Upper lobe of right lung (tissue), 1 donor: ENCODE results near the gene CAPN7. TPM values are rescaled to one million over a fixed set of nuclear protein-coding genes. Genes with fewer than 3 reads are reported as not detected.
A peak's percentile ranks its signal among the peaks of the same experiment; 100 is the strongest.

Experiments
- ATAC-seq: fragments of 200-7000 bp; cut with Tn5 transposase; one replicate; pipeline ENCODE4 v1.9.1; 2020; ENCODE audit warnings: mild to moderate bottlenecking, moderate library complexity
- DNase-seq: peaks from one replicate; pipeline ENCODE4 v3.0.0-alpha.2; 2020
- H3K27ac ChIP-seq: fragments of 200-600 bp; one replicate; pipeline ENCODE4 v1.8.0; 2022
- H3K27me3 ChIP-seq: fragments of 200-600 bp; one replicate; pipeline ENCODE4 v1.8.0; 2022; ENCODE audit warnings: mild to moderate bottlenecking
- H3K36me3 ChIP-seq: fragments of 200-600 bp; one replicate; pipeline ENCODE4 v1.8.0; 2022
- H3K4me1 ChIP-seq: fragments of 200-600 bp; one replicate; pipeline ENCODE4 v1.8.0; 2022
- H3K4me3 ChIP-seq: fragments of 200-600 bp; one replicate; pipeline ENCODE4 v1.8.0; 2022; ENCODE audit warnings: mild to moderate bottlenecking
- H3K9me3 ChIP-seq: fragments of 200-600 bp; one replicate; pipeline ENCODE4 v1.8.0; 2022
- intact Hi-C: fragments of 100-400 bp; cut with DNase I; formaldehyde crosslinking; loops from one replicate; pipeline ENCODE4 v1.11.0; 2022
- total RNA-seq: library from RNA; stranded (reverse); fragmentation: NEBNext Ultra II Directional; extraction: Animal tissue kit (Norgen Biotek cat#: 25700); gene quantifications from one replicate; pipeline ENCODE4 v1.2.1, GENCODE V29; 2021
- TF ChIP-seq, protein P1 (sequence below): fragments of 200-600 bp; IDR thresholded peaks from one replicate; pipeline ENCODE4 v1.8.0; 2022; ENCODE audit warnings: antibody characterized with exemption
- donor health status: DM: no; HTN: yes; CAD: no; lungs with severe emphysema.

The CAPN7 gene
- total RNA-seq, 1 donor from 2014 or later, result 45.1 TPM

- H3K4me3 ChIP-seq, result no peak overlapping the region
- TF ChIP-seq, protein P1, sequence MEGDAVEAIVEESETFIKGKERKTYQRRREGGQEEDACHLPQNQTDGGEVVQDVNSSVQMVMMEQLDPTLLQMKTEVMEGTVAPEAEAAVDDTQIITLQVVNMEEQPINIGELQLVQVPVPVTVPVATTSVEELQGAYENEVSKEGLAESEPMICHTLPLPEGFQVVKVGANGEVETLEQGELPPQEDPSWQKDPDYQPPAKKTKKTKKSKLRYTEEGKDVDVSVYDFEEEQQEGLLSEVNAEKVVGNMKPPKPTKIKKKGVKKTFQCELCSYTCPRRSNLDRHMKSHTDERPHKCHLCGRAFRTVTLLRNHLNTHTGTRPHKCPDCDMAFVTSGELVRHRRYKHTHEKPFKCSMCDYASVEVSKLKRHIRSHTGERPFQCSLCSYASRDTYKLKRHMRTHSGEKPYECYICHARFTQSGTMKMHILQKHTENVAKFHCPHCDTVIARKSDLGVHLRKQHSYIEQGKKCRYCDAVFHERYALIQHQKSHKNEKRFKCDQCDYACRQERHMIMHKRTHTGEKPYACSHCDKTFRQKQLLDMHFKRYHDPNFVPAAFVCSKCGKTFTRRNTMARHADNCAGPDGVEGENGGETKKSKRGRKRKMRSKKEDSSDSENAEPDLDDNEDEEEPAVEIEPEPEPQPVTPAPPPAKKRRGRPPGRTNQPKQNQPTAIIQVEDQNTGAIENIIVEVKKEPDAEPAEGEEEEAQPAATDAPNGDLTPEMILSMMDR, result no peak
- peaks cover 7% of the 10 kb centered on the region for H3K4me1 ChIP-seq
- H3K36me3 ChIP-seq, result peaks cover 85% of the 10 kb centered on the region
- intact Hi-C loops, result no loop called here
- H3K27ac ChIP-seq, result no peak overlapping the region
- H3K9me3 ChIP-seq, result no peaks in the 10 kb centered on the region
- no peaks in the 10 kb centered on the region for H3K27me3 ChIP-seq
- ATAC-seq (no peak), DNase-seq (no peak)
These were observed 9.9 kb downstream of the CAPN7 start for GRCh38 chr3:15215996-15216395.

GRCh38 chr3:15216501-15216900, 10.5 kb downstream of the CAPN7 start:
- H3K4me1 ChIP-seq, result peaks cover 7% of the 10 kb centered on the region
- peaks cover 85% of the 10 kb centered on the region for H3K36me3 ChIP-seq
- DNase-seq (no peak), ATAC-seq (no peak)
- no peaks in the 10 kb centered on the region for H3K9me3 ChIP-seq
- intact Hi-C loops, result no loop called here
- H3K4me3 ChIP-seq, result no peak overlapping the region
- no peak overlapping the region for H3K27ac ChIP-seq
- H3K27me3 ChIP-seq, result no peaks in the 10 kb centered on the region
- TF ChIP-seq, protein P1, result no peak

DNA sequence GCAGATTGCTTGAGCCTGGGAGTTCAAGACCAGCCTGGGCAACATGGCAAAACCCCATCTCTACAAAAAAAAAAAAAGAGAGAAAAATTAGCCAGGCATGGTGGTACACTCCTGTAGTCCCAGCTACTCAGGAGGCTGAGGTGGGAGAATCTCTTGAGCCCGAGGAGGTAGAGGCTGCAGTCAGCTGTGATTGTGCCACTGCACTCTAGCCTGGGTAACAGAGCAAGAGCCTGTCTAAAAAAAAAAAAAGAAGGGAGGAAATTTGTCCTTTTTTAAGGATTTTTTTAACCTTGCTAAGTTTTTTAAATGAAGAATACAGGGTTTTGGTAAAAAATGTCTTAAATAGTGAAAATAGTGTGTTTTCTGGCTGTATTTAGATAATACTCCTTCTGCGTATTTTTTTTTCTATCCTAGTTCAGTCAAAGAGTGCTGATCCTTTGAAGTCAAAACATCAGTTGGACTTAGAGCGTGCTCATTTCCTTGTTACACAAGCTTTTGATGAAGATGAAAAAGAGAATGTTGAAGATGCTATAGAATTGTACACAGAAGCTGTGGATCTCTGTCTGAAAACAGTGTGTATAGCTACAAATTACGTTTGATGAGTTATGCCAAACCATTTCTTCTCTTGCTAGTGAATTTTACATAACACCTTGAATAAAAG, 11.1 kb downstream of the CAPN7 start:
- intact Hi-C loops, result no loop called here
- TF ChIP-seq, protein P1, result no peak
- DNase-seq (no peak), ATAC-seq (no peak)
- Histone ChIP-seq H3K27ac (no peak overlapping the region), H3K4me3 (no peak overlapping the region), H3K36me3 (peaks cover 85% of the 10 kb centered on the region), H3K27me3 (no peaks in the 10 kb centered on the region), H3K9me3 (no peaks in the 10 kb centered on the region), H3K4me1 (peaks cover 7% of the 10 kb centered on the region)

DNA sequence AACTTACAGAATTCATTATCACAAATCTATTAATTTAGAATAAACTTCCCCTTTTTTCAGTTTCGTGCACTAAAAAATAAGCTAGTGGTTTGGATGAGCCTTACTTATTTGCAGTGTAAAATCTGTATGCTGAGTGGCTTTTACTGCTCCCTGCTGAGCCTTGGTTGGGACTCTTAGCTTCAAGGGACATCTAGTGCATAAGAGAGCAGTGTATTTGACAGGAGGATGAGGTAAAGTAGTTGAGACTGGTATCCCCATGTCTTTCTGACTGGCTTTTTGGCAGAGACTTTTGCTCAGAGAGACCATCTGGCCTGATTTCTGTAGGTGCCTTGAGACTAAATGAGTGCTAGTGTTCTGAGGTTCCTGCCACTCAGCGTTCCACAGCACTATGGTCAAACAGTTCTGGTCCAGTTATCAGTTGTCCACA, 11.8 kb downstream of the CAPN7 start:
- intact Hi-C loops, result no loop called here
- H3K36me3 ChIP-seq, result peaks cover 85% of the 10 kb centered on the region
- ATAC-seq (peak; percentile 47), DNase-seq (no peak)
- TF ChIP-seq, protein P1, result no peak
- no peaks in the 10 kb centered on the region for H3K9me3 ChIP-seq
- no peak overlapping the region for H3K27ac ChIP-seq
- H3K4me1 ChIP-seq, result peaks cover 7% of the 10 kb centered on the region
- H3K27me3 ChIP-seq, result no peaks in the 10 kb centered on the region
- H3K4me3 ChIP-seq, result no peak overlapping the region

- Histone ChIP-seq H3K27me3 (no peaks in the 10 kb centered on the region), H3K4me1 (peaks cover 7% of the 10 kb centered on the region), H3K4me3 (no peak overlapping the region), H3K27ac (no peak overlapping the region), H3K36me3 (peaks cover 86% of the 10 kb centered on the region), H3K9me3 (no peaks in the 10 kb centered on the region)
- intact Hi-C loops, result no loop called here
- TF ChIP-seq, protein P1, result no peak
- DNase-seq (no peak), ATAC-seq (no peak)
These were observed 12.6 kb downstream of the CAPN7 start for GRCh38 chr3:15218689-15219088.

GRCh38 chr3:15220056-15220455, 14.0 kb downstream of the CAPN7 start:
- TF ChIP-seq, protein P1, result no peak

More at GRCh38 chr3:15220056-15220455, 14.0 kb downstream of the CAPN7 start:
- no peak for DNase-seq
- no peak overlapping the region for H3K4me3 ChIP-seq
- H3K36me3 ChIP-seq, result peaks cover 87% of the 10 kb centered on the region
- peaks cover 7% of the 10 kb centered on the region for H3K4me1 ChIP-seq
- H3K27ac ChIP-seq, result no peak overlapping the region
- intact Hi-C loops, result no loop called here
- no peaks in the 10 kb centered on the region for H3K27me3 ChIP-seq
- ATAC-seq, result no peak
- no peaks in the 10 kb centered on the region for H3K9me3 ChIP-seq
